MM.1S (cell line): Measurements from ENCODE around the gene RAB34.

ENCODE experiments used
- CTCF ChIP-seq: fragments of 300-600 bp; sonication (generic); IDR thresholded peaks from 2 replicates; pipeline ENCODE4 v1.5.1; 2016; ENCODE audit warnings: antibody characterized with exemption, low read length, mixed read lengths
- EZH2 ChIP-seq: fragments of 300-600 bp; sonication (generic); optimal IDR thresholded peaks from 2 replicates; pipeline ENCODE3; 2017; ENCODE audit warnings: low read depth, mild to moderate bottlenecking, antibody characterized with exemption, low read length, mixed read lengths
- EZH2phosphoT487 ChIP-seq: fragments of 300-600 bp; sonication (generic); IDR thresholded peaks from 2 replicates; pipeline ENCODE4 v1.6.1; 2018; ENCODE audit warnings: antibody characterized with exemption, low read length

- TF ChIP-seq EZH2 (no peak), CTCF (no peak), EZH2phosphoT487 (no peak)
These were observed 34.1 kb upstream of the RAB34 start for GRCh38 chr17:28751600-28752366.
